SK-N-SH (cell line): ENCODE data around the gene HRH2. TPM values are rescaled to one million over a fixed set of nuclear protein-coding genes. Genes with fewer than 3 reads are reported as not detected.

Source experiments
- CTCF ChIA-PET: fragments of 300-600, 350-600 bp; formaldehyde crosslinking; extraction: SDS; loops from one replicate; lab custom pipeline; 2021; lab: Yijun Ruan, JAX
- POLR2A ChIA-PET: fragments of 350-600 bp; sonication (Branson Sonifier 250); formaldehyde crosslinking; extraction: SDS; loops from one replicate; lab custom pipeline; 2020; ENCODE audit warnings: antibody characterized with exemption, inconsistent platforms; lab: Yijun Ruan, JAX
- DNase-seq: peaks from one replicate; pipeline ENCODE4 v3.0.0; 2012
- H2AFZ ChIP-seq: fragments of 200-600 bp; sonication (generic); 2 replicates; pipeline ENCODE4 v1.8.1; 2016; ENCODE audit warnings: antibody characterized with exemption, mild to moderate bottlenecking, low read depth
- H3F3A ChIP-seq: fragments of 200-600 bp; sonication (generic); replicated peaks from 2 replicates; pipeline ENCODE3; 2016; ENCODE audit warnings: antibody characterized with exemption, mild to moderate bottlenecking; ENCODE audit not compliant: insufficient read depth
- H3K27ac ChIP-seq, 2 experiments: fragments of 200-500 bp in 1 of 2; fragments of 200-600 bp in 1 of 2; sonication (Bioruptor generic) in 1 of 2; sonication (generic), shearing (Covaris generic) in 1 of 2; 2 replicates each; pipeline versions ENCODE4 v1.5.1 to v1.6.1; 2014 to 2016; ENCODE audit warnings: low read depth in 2 of 2, inconsistent platforms in 1 of 2, low read length in 1 of 2, mild to moderate bottlenecking in 1 of 2, mixed read lengths in 1 of 2
- H3K27me3 ChIP-seq: fragments of 200-600 bp; sonication (generic), shearing (Covaris generic); 2 replicates; pipeline ENCODE4 v1.6.1; 2016; ENCODE audit warnings: mixed run types; ENCODE audit not compliant: insufficient read depth
- H3K36me3 ChIP-seq, 2 experiments: fragments of 200-500 bp in 1 of 2; fragments of 200-600 bp in 1 of 2; sonication (Bioruptor generic) in 1 of 2; sonication (generic) in 1 of 2; replicated peaks in 1 of 2; 2 replicates each; pipeline versions ENCODE3 to v1.5.1; 2014 to 2016; ENCODE audit warnings: low read length in 1 of 2, mild to moderate bottlenecking in 1 of 2; ENCODE audit not compliant: insufficient read depth in 2 of 2, control insufficient read depth in 1 of 2
- H3K4me1 ChIP-seq, 2 experiments: fragments of 200-500 bp in 1 of 2; fragments of 200-600 bp in 1 of 2; sonication (Bioruptor generic) in 1 of 2; sonication (generic), shearing (Covaris generic) in 1 of 2; 2 replicates each; pipeline versions ENCODE4 v1.5.1 to v1.6.1; 2014 to 2016; ENCODE audit warnings: low read depth in 1 of 2, low read length in 1 of 2, mixed run types in 1 of 2; ENCODE audit not compliant: insufficient read depth in 2 of 2, control insufficient read depth in 1 of 2
- H3K4me2 ChIP-seq: fragments of 200-600 bp; sonication (generic), shearing (Covaris generic); 2 replicates; pipeline ENCODE4 v1.6.1; 2017; ENCODE audit warnings: mixed run types
- H3K4me3 ChIP-seq, 2 experiments: fragments of 200-500 bp in 1 of 2; fragments of 200-600 bp in 1 of 2; sonication (Bioruptor generic) in 1 of 2; sonication (generic), shearing (Covaris generic) in 1 of 2; 2 replicates each; pipeline versions ENCODE4 v1.5.1 to v1.8.1; 2014 to 2016; ENCODE audit warnings: low read depth in 2 of 2, inconsistent platforms in 1 of 2, low read length in 1 of 2, mild to moderate bottlenecking in 1 of 2, mixed read lengths in 1 of 2, moderate library complexity in 1 of 2
- H3K79me2 ChIP-seq: fragments of 200-600 bp; sonication (generic); 2 replicates; pipeline ENCODE4 v1.8.1; 2017; ENCODE audit warnings: mild to moderate bottlenecking; ENCODE audit not compliant: insufficient read depth
- H3K9ac ChIP-seq: fragments of 200-600 bp; sonication (generic); 2 replicates; pipeline ENCODE4 v1.6.1; 2017; ENCODE audit warnings: mixed run types
- H3K9me2 ChIP-seq: fragments of 200-600 bp; sonication (generic); 2 replicates; pipeline ENCODE4 v1.6.1; 2017; ENCODE audit warnings: mixed run types
- H3K9me3 ChIP-seq: fragments of 200-600 bp; sonication (generic); 2 replicates; pipeline ENCODE4 v1.6.1; 2017; ENCODE audit warnings: mixed run types, mild to moderate bottlenecking, moderate library complexity
- H4K20me1 ChIP-seq: fragments of 200-600 bp; sonication (generic); 2 replicates; pipeline ENCODE4 v1.6.1; 2017; ENCODE audit warnings: mild to moderate bottlenecking, mixed run types; ENCODE audit not compliant: insufficient read depth
- CHD2 ChIP-seq: fragments of 150-350 bp; IDR thresholded peaks from 2 replicates; pipeline ENCODE4 v1.6.1; 2018; ENCODE audit warnings: low read length; ENCODE audit not compliant: partially characterized antibody
- EZH2phosphoT487 ChIP-seq: fragments of 200-600 bp; sonication (generic); IDR thresholded peaks from 2 replicates; pipeline ENCODE4 v1.6.1; 2017; ENCODE audit warnings: low read depth, mixed run types, mild to moderate bottlenecking, antibody characterized with exemption, moderate library complexity, borderline replicate concordance
- FOXJ3 ChIP-seq: sonication (generic); formaldehyde crosslinking; IDR thresholded peaks from 2 replicates; pipeline ENCODE4 v1.5.1; 2020; ENCODE audit warnings: mild to moderate bottlenecking, missing genetic modification reagents
- GABPA ChIP-seq: IDR thresholded peaks from 2 replicates; pipeline ENCODE4 v1.4.0; 2012; ENCODE audit warnings: low read depth, mild to moderate bottlenecking
- MAX ChIP-seq: IDR thresholded peaks from 2 replicates; pipeline ENCODE4 v1.4.0; 2012; ENCODE audit warnings: low read depth
- NFIC ChIP-seq: IDR thresholded peaks from 2 replicates; pipeline ENCODE4 v1.4.0; 2012; ENCODE audit warnings: borderline replicate concordance
- POLR2AphosphoS5 ChIP-seq: IDR thresholded peaks from 2 replicates; pipeline ENCODE4 v1.6.1; 2012; ENCODE audit warnings: low read depth, low read length
- REST ChIP-seq: IDR thresholded peaks from 2 replicates; pipeline ENCODE4 v1.6.1; 2012; ENCODE audit warnings: mild to moderate bottlenecking, low read depth, low read length, moderate library complexity
- RXRA ChIP-seq: IDR thresholded peaks from 2 replicates; pipeline ENCODE4 v1.4.0; 2012; ENCODE audit warnings: low read depth, mild to moderate bottlenecking, borderline replicate concordance
- SIN3A ChIP-seq: IDR thresholded peaks from 2 replicates; pipeline ENCODE4 v1.6.1; 2012; ENCODE audit warnings: low read depth, mild to moderate bottlenecking, low read length, moderate library complexity, borderline replicate concordance
- TCF12 ChIP-seq: IDR thresholded peaks from 2 replicates; pipeline ENCODE4 v1.4.0; 2012
- USF1 ChIP-seq: IDR thresholded peaks from 2 replicates; pipeline ENCODE4 v1.4.0; 2012; ENCODE audit warnings: low read depth, borderline replicate concordance
- YY1 ChIP-seq: IDR thresholded peaks from 2 replicates; pipeline ENCODE4 v1.4.0; 2012; ENCODE audit warnings: low read depth, mild to moderate bottlenecking
- ZBTB33 ChIP-seq: IDR thresholded peaks from 2 replicates; pipeline ENCODE4 v1.4.0; 2012; ENCODE audit warnings: low read depth, borderline replicate concordance
- WGBS: methylation state at CpG from one replicate; pipeline ENCODE4 v1.1.6; 2017; ENCODE audit warnings: low lambda C conversion rate; 5-methylcytosine and 5-hydroxymethylcytosine counted together
- polyA plus RNA-seq, 3 experiments: library from polyadenylated mRNA; depleted of rRNA; stranded (reverse); fragments of >200 nt; gene quantifications; 2 replicates each; pipeline ENCODE4 v1.2.3, GENCODE V29; 2012
- TF ChIP-seq, protein P1 (sequence below): fragments of 150-350 bp; IDR thresholded peaks from 2 replicates; pipeline ENCODE4 v1.6.1; 2017; ENCODE audit warnings: antibody characterized with exemption, low read length, low read depth, borderline replicate concordance

The HRH2 gene
- polyA plus RNA-seq, 1 of the 3 experiments (the other 2 are of a cell fraction), result 0.08 TPM

GRCh38 chr5:175686826-175687225 is 29.0 kb downstream of the HRH2 start:
- no peaks in the 10 kb centered on the region for H3K36me3 ChIP-seq
- ChIA-PET POLR2A (no interaction called here), CTCF (interaction anchor here (1.1 to 2.4 kb wide), 3 partner anchors 8 to 153 kb away, joined by 3 to 8 read pairs (median 4); no protein-coding TSS in a partner anchor)
- H3K9me3 ChIP-seq, result no peaks in the 10 kb centered on the region
- no peak for DNase-seq
- no peak overlapping the region for H3K27ac ChIP-seq
- H3K4me1 ChIP-seq, result no peaks in the 10 kb centered on the region
- no peak overlapping the region for H3K4me3 ChIP-seq
- no peak overlapping the region for H2AFZ ChIP-seq
- no peak overlapping the region for H3K4me2 ChIP-seq
- no peaks in the 10 kb centered on the region for H3K9me2 ChIP-seq
- no peak overlapping the region for H3K9ac ChIP-seq
- H4K20me1 ChIP-seq, result no peaks in the 10 kb centered on the region
- no peaks in the 10 kb centered on the region for H3K27me3 ChIP-seq
- H3K79me2 ChIP-seq, result no peaks in the 10 kb centered on the region
- no peak for TF ChIP-seq USF1
- TF ChIP-seq RXRA, result no peak
- TF ChIP-seq MAX, result no peak
- TF ChIP-seq, all 33 proteins: peak for 0
- WGBS, result 66% methylated on average over 5 of the region's 9 CpGs
- H3F3A ChIP-seq, result no peaks in the 10 kb centered on the region

DNA sequence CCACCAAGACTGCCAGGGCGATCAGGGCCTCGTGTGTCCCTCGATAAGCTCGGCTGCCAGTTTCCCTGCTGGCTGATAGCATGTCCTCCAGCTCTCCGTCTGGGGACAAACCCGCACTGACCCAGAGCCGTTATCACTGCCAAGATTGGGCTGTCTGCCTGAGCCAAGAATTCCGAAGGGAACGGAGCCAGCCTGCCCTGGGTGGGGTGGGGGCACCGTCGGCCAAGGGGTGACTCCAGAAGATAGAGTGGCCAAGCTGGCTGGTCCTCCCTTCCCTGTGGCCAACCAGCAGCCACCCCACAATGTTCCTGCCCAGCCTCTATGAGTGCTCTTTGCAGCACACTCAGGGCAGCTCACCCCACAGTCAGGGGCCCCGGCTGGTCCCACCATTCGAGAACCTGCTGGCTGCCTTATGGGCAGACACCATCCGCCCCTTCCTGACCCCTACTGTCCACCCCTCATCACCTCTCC is 29.4 kb downstream of the HRH2 start:
- H3K79me2 ChIP-seq, result no peaks in the 10 kb centered on the region
- no peak overlapping the region for H3K4me3 ChIP-seq
- no peaks in the 10 kb centered on the region for H3K36me3 ChIP-seq
- no peak overlapping the region for H3K4me2 ChIP-seq
- H3K4me1 ChIP-seq, result no peaks in the 10 kb centered on the region
- ChIA-PET CTCF (interaction anchor here (1.3 to 2.4 kb wide), 2 partner anchors 13 to 153 kb away, joined by 4 to 8 read pairs; no protein-coding TSS in a partner anchor), POLR2A (no interaction called here)
- H3K27ac ChIP-seq, result no peak overlapping the region
- WGBS, result 54% methylated on average over 12 of the region's 14 CpGs
- no peak for TF ChIP-seq FOXJ3
- no peak for TF ChIP-seq TCF12
- TF ChIP-seq, protein P1, sequence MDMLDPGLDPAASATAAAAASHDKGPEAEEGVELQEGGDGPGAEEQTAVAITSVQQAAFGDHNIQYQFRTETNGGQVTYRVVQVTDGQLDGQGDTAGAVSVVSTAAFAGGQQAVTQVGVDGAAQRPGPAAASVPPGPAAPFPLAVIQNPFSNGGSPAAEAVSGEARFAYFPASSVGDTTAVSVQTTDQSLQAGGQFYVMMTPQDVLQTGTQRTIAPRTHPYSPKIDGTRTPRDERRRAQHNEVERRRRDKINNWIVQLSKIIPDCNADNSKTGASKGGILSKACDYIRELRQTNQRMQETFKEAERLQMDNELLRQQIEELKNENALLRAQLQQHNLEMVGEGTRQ, result no peak
- no peak for TF ChIP-seq REST
- TF ChIP-seq ZBTB33, result no peak
- TF ChIP-seq CHD2, result no peak
- TF ChIP-seq NFIC, result no peak
- no peak for TF ChIP-seq YY1
- TF ChIP-seq MAX, result no peak
- no peak for TF ChIP-seq POLR2AphosphoS5
- no peak for TF ChIP-seq RXRA
- no peak for TF ChIP-seq GABPA
- no peak for TF ChIP-seq EZH2phosphoT487
- no peak for TF ChIP-seq SIN3A
- no peaks in the 10 kb centered on the region for H3K9me3 ChIP-seq
- H3K9ac ChIP-seq, result no peak overlapping the region
- H2AFZ ChIP-seq, result no peak overlapping the region
- H3K9me2 ChIP-seq, result no peaks in the 10 kb centered on the region
- no peak for DNase-seq
- no peaks in the 10 kb centered on the region for H3F3A ChIP-seq
- H4K20me1 ChIP-seq, result no peaks in the 10 kb centered on the region
- no peaks in the 10 kb centered on the region for H3K27me3 ChIP-seq
